HG02642 (cell line): ENCODE measurements around the gene NUP54.

ENCODE experiments used
- ATAC-seq: cut with Tn5 transposase; IDR thresholded peaks from one replicate; pipeline ENCODE4 v1.9.1; 2021; ENCODE audit warnings: mild to moderate bottlenecking; ENCODE audit not compliant: unreplicated experiment, poor library complexity

NUP54 gene

GRCh38 chr4:76147454-76148141 is 599 bp downstream of the NUP54 start:
- ATAC-seq: peak; percentile 33

GRCh38 chr4:76144546-76144945 is 3.7 kb downstream of the NUP54 start:
- ATAC-seq: no peak

GRCh38 chr4:76141241-76141640 is 7.0 kb downstream of the NUP54 start:
- ATAC-seq: no peak

GRCh38 chr4:76127754-76128153 is 20.4 kb downstream of the NUP54 start:
- no peak for ATAC-seq

GRCh38 chr4:76125816-76126215 is 22.4 kb downstream of the NUP54 start:
- ATAC-seq: no peak

GRCh38 chr4:76120199-76120598 is 28.0 kb downstream of the NUP54 start:
- ATAC-seq: no peak

- no peak for ATAC-seq
Observed at GRCh38 chr4:76117536-76117935, 30.7 kb downstream of the NUP54 start.

GRCh38 chr4:76116821-76117220 is 31.4 kb downstream of the NUP54 start:
- no peak for ATAC-seq

GRCh38 chr4:76108467-76109181 is 39.6 kb downstream of the NUP54 start:
- no peak for ATAC-seq

GRCh38 chr4:76106442-76106841 is 41.8 kb downstream of the NUP54 start:
- no peak for ATAC-seq

GRCh38 chr4:76105652-76106051 is 42.5 kb downstream of the NUP54 start:
- ATAC-seq: no peak

GRCh38 chr4:76096076-76096475 is 52.1 kb downstream of the NUP54 start:
- no peak for ATAC-seq

GRCh38 chr4:76095568-76095967 is 52.6 kb downstream of the NUP54 start:
- no peak for ATAC-seq

GRCh38 chr4:76091052-76091451 is 57.1 kb downstream of the NUP54 start:
- ATAC-seq: no peak

- peak; percentile 51 for ATAC-seq
Observed at GRCh38 chr4:76090241-76090691, 57.9 kb downstream of the NUP54 start.

- ATAC-seq: no peak
Observed at GRCh38 chr4:76088719-76089118, 59.5 kb downstream of the NUP54 start.

- ATAC-seq: no peak
Observed at GRCh38 chr4:76087007-76087769, 61.0 kb downstream of the NUP54 start.

GRCh38 chr4:76084542-76084941 is 63.7 kb downstream of the NUP54 start:
- no peak for ATAC-seq

GRCh38 chr4:76083386-76083988 is 64.7 kb downstream of the NUP54 start:
- ATAC-seq: no peak

- no peak for ATAC-seq
Observed at GRCh38 chr4:76078033-76078613, 70.1 kb downstream of the NUP54 start.
